Measurements from ENCODE around the gene ULBP3. TPM values are rescaled to one million over a fixed set of nuclear protein-coding genes. Genes with fewer than 3 reads are reported as not detected.
"Not testable (repeated sequence)": the region's sequence is repeated elsewhere in the genome, so short reads cannot be mapped to it uniquely, and the experiment has no call there.

The ULBP3 gene
- total RNA-seq, 1 donor, result 11.2 TPM

- H3K36me3 ChIP-seq (ENCODE audit: insufficient read depth, low read length); H3K4me1 ChIP-seq (ENCODE audit: insufficient read depth, low read length); H3K4me3 ChIP-seq (ENCODE audit: insufficient read depth, low read length); H3K4me2 ChIP-seq (ENCODE audit: insufficient read depth, low read length); DNase-seq (ENCODE audit: insufficient read length, low spot score, missing footprints); H4K20me1 ChIP-seq (ENCODE audit: insufficient read depth, low read length); H3K9me3 ChIP-seq (ENCODE audit: low read depth, low read length); H2AFZ ChIP-seq (ENCODE audit: low read length); H3K27ac ChIP-seq (ENCODE audit: low read depth, low read length); H3K79me2 ChIP-seq (ENCODE audit: insufficient read depth, low read length): not testable (repeated sequence)
- peaks cover 79% of the 10 kb centered on the region for H3K27me3 ChIP-seq (ENCODE audit: insufficient read depth, low read length)
Measured at GRCh38 chr6:150013785-150014622, 54.9 kb downstream of the ULBP3 start.

GRCh38 chr6:150012846-150013784, 55.8 kb downstream of the ULBP3 start:
- H3K36me3 ChIP-seq (ENCODE audit: insufficient read depth, low read length); H3K4me3 ChIP-seq (ENCODE audit: insufficient read depth, low read length); H3K4me1 ChIP-seq (ENCODE audit: insufficient read depth, low read length); H2AFZ ChIP-seq (ENCODE audit: low read length); H4K20me1 ChIP-seq (ENCODE audit: insufficient read depth, low read length); H3K27ac ChIP-seq (ENCODE audit: low read depth, low read length); H3K4me2 ChIP-seq (ENCODE audit: insufficient read depth, low read length); DNase-seq (ENCODE audit: insufficient read length, low spot score, missing footprints); H3K9me3 ChIP-seq (ENCODE audit: low read depth, low read length); H3K79me2 ChIP-seq (ENCODE audit: insufficient read depth, low read length): not testable (repeated sequence)
- H3K27me3 ChIP-seq (ENCODE audit: insufficient read depth, low read length), result peaks cover 77% of the 10 kb centered on the region

Other genes starting within 250 kb of the ULBP3 start
- 39.4 and 54.2 TPM in 2 replicates for gene LRP11, start 204.8 kb downstream of the ULBP3 start, total RNA-seq
- gene RAET1E, start 171.0 kb downstream of the ULBP3 start, total RNA-seq, result 0.36 and 0.88 TPM in 2 replicates
- gene RAET1G, start 146.0 kb downstream of the ULBP3 start, total RNA-seq, result 1.5 and 1.8 TPM in 2 replicates
- 2.5 and 3.2 TPM in 2 replicates for gene ULBP2, start 127.1 kb downstream of the ULBP3 start, total RNA-seq
- gene ULBP1, start 105.2 kb downstream of the ULBP3 start, total RNA-seq, result 0.72 and 0.88 TPM in 2 replicates
- not detected in 2 replicates for gene RAET1L, start 43.6 kb downstream of the ULBP3 start, total RNA-seq
- gene PPP1R14C, start 73.9 kb upstream of the ULBP3 start, total RNA-seq, result 3.6 and 3.8 TPM in 2 replicates